Neural progenitor cell (in vitro differentiated cells): ENCODE data around the gene LRP4.
"Not testable (repeated sequence)": the region's sequence is repeated elsewhere in the genome, so short reads cannot be mapped to it uniquely, and the experiment has no call there.

ENCODE experiments used
- EZH2 ChIP-seq: fragments of 200-600 bp; sonication (generic); IDR thresholded peaks from 2 replicates; pipeline ENCODE4 v1.6.1; 2017; ENCODE audit warnings: antibody characterized with exemption, mild to moderate bottlenecking, moderate library complexity
- TF ChIP-seq, protein P1 (sequence below): fragments of 200-600 bp; sonication (generic); IDR thresholded peaks from 2 replicates; pipeline ENCODE4 v1.5.1; 2017; ENCODE audit warnings: antibody characterized with exemption, mild to moderate bottlenecking

DNA sequence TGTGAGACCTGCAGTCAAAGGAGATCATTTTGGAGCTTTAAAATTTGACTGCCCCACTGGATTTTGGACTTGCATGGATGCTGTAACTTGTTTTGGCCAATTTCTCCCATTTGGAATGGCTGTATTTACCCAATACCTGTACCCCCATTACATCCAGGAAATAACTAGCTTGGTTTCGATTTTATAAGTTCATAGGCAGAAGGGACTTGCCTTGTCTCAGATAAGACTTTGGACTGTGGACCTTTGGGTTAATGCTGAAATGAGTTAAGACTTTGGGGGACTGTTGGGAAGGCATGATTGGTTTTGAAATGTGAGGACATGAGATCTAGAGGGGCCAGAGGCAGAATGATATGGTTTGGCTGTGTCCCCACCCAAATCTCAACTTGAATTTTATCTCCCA is 10.4 kb upstream of the LRP4 start:
- TF ChIP-seq, protein P1, sequence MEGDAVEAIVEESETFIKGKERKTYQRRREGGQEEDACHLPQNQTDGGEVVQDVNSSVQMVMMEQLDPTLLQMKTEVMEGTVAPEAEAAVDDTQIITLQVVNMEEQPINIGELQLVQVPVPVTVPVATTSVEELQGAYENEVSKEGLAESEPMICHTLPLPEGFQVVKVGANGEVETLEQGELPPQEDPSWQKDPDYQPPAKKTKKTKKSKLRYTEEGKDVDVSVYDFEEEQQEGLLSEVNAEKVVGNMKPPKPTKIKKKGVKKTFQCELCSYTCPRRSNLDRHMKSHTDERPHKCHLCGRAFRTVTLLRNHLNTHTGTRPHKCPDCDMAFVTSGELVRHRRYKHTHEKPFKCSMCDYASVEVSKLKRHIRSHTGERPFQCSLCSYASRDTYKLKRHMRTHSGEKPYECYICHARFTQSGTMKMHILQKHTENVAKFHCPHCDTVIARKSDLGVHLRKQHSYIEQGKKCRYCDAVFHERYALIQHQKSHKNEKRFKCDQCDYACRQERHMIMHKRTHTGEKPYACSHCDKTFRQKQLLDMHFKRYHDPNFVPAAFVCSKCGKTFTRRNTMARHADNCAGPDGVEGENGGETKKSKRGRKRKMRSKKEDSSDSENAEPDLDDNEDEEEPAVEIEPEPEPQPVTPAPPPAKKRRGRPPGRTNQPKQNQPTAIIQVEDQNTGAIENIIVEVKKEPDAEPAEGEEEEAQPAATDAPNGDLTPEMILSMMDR = not testable (repeated sequence)
- not testable (repeated sequence) for TF ChIP-seq EZH2
